ENCODE results near the gene STMN3. TPM values are rescaled to one million over a fixed set of nuclear protein-coding genes. Genes with fewer than 3 reads are reported as not detected.
"Not testable (repeated sequence)": the region's sequence is repeated elsewhere in the genome, so short reads cannot be mapped to it uniquely, and the experiment has no call there.

The STMN3 gene
- total RNA-seq, 1 donor from 2014 or later, result 7.2 TPM

DNA sequence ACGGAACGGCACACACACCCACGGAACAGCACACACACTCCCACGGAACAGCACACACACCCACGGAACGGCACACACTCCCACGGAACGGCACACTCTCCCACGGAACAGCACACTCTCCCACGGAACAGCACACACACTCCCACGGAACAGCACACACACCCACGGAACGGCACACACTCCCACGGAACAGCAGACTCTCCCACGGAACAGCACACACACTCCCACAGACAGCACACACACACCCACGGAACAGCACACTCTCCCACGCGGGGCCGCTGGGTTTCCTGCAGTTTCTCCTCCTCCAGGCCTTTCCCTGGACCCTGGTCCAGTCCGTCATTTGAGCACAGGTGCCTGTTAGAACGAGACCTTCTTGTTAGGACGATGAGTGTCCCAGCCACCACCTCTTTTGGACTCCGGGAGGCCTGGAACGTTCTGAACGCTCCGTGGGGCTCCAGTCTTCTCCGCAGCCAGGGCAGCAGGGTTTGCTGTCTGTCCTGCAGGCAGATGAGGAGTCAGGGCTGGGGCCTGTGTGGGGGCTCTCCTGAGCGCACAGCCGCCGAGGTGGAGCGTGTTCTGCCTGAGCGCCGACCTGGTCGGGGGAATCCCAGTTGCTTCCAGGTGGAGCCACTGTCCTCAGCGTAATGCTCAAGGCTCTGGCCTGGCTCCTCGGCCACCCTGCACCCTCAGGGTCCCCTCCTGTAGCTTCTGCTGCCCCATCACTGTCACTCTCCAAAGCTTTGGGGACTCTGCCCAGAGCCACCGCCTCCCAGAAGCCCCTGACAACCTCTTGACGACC lies 25.6 kb upstream of the STMN3 start:
- DNase-seq (ENCODE audit: low read depth, low spot score), result no peak

DNA sequence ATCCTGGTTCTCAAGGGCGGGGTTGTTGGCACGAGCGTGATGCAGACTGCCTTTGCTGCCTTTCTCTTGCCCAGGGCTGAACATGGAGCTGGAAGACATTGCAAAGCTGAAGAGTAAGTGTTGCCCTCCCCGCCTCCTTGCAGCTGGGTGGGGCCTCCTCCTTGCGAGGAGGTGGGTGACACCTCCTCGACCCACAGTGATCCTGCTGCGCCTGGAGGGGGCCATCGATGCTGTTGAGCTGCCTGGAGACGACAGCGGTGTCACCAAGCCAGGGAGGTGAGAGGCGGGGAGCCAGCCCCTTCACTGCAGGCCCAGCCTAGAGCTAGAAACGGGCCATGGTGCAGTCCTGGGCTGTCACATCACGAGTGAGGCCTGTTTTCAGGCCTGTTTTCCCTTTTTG lies 24.8 kb upstream of the STMN3 start:
- DNase-seq (ENCODE audit: low read depth, low spot score), result no peak

DNA sequence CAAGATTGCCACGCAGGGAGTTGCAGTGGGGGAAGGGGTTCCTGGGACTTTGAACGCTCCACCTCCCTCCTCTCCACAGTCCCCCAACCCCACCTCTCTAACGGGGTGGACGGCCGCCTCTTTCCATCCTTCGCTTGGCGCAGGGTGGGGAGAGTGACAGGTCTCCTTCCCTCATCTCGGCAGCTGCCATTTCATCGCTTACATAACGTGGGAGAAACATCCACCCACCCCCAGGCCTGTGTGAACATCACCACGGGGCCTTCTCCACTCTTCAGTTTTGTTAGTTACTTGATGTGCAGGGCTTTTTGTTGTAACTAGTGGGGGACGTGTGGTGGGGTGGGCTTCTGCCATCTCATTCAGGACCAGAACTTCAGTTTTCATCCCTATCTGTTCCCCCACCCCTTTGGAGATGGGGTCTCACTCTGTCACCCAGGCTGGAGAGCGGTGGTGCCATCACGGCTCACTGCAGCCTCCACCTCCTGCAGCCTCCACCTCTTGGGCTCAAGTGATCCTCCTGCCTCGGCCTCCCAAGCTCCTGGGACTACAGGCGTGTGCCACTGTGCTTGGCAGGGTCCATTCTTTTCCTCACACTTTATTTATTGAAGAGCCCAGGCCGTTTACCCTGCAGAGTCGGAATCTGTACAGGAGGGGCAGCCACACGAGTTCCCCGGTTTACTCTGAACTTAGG lies 22.6 kb upstream of the STMN3 start:
- DNase-seq (ENCODE audit: low read depth, low spot score), result no peak

DNA sequence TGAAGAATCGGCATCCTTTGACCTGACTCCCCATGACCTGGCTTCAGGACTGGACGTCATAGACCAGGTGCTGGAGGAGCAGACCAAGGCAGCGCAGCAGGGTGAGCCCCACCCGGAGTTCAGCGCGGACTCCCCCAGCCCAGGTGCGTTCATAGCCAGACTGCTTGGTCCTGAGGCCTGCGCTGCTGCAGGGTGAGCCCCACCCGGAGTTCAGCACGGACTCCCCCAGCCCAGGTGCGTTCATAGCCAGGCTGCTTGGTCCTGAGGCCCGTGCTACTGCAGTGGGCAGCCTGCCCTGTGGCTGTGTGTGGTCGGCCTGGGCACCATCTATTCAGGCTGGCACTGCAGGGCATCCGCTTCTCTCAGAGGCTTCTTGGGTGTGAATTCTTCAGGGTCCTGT lies 20.7 kb upstream of the STMN3 start:
- DNase-seq (ENCODE audit: low read depth, low spot score), result no peak

DNA sequence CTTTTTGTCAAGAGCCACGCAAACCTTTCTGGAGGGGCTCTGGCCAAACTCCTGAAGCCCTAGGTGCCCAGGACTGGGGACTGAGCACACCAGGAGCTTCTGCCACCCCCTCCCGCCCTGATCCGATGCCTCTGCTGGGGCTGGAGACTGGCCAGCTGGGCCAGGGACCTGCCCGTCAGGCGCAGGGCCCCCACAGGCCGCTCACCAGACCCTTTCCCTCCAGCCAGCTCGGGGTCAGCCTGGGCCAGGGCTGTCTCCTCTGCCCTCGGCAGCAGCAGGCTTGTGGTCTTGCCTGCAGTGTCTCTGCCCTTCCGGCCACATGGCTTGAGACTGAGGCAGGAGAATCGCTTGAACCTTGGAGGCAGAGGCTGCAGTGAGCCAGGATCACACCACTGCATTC lies 19.4 kb upstream of the STMN3 start:
- no peak for DNase-seq (ENCODE audit: low read depth, low spot score)

DNA sequence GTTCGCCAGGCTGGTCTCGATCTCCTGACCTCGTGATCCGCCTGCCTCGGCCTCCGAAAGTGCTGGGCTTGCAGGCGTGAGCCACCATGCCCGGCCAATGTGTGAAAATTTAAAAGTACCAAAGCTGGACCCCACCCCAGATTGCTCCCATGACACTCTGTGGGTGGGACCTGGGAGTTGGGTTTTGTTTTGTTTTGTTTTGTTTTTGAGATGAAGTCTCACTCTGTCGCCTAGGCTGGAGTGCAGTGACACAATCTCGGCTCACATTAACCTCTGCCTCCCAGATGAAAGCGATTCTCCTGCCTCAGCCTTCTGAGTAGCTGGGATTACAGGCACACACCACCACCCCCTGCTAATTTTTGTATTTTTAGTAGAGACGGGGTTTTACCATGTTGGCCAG lies 18.5 kb upstream of the STMN3 start:
- not testable (repeated sequence) for DNase-seq (ENCODE audit: low read depth, low spot score)

DNA sequence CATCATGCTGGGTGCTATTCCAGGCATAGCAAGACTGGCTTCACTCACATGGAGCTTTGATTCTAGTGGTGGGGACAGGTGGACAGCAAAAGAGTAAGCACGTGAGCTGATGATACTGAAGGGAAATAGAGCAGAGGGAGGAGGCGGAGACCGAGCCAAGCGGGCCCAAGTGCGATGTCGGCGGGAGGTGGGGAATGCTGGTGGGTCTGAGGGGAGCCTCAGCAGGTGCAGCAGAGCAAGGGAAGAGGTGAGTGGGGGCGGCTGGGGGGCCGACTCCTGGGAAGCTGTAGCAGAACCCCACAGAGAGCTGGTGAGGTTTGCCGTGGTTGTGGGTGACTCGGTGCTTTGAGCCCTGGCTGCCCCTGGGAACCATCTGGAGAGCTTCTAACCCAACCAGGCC lies 15.1 kb upstream of the STMN3 start:
- no peak for DNase-seq (ENCODE audit: low read depth, low spot score)

DNA sequence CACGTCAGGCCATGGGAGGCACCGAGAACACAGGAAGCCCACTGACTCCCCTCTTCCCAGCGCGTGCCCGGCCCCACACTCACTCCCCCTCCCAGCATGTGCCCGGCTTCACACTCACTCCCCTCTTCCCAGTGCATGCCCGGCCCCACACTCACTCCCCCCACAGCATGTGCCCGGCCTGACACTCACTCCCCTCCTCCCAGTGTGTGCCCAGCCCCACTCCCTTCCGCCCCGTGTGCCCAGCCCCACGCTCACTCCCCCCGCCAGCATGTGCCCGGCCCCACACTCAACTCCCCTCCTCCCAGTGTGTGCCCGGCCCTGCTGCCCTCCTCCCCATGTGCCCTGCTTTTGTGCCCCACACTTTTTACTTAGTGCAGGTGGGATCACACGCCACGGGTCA lies 14.6 kb upstream of the STMN3 start:
- no peak for DNase-seq (ENCODE audit: low read depth, low spot score)

DNA sequence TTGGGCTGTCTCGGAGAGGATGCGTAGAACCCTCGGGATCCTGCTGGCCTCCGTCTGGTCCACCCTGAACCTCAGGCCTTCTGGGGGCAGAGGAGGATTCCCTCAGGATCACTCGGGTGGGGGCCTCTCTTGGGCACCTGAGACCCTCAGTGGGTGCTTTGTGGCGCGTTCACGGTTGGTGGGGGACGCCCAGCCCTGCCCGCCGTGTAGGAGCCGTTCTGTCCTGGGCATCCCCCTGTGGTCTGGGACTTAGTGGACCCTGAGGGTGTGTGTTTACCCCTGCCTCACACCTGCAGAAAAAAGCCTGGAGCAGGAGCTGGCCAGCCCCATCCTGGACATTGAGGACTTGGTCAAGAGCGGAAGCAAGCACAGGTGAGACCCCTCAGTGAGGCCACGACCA lies 12.5 kb upstream of the STMN3 start:
- DNase-seq (ENCODE audit: low read depth, low spot score), result no peak

DNA sequence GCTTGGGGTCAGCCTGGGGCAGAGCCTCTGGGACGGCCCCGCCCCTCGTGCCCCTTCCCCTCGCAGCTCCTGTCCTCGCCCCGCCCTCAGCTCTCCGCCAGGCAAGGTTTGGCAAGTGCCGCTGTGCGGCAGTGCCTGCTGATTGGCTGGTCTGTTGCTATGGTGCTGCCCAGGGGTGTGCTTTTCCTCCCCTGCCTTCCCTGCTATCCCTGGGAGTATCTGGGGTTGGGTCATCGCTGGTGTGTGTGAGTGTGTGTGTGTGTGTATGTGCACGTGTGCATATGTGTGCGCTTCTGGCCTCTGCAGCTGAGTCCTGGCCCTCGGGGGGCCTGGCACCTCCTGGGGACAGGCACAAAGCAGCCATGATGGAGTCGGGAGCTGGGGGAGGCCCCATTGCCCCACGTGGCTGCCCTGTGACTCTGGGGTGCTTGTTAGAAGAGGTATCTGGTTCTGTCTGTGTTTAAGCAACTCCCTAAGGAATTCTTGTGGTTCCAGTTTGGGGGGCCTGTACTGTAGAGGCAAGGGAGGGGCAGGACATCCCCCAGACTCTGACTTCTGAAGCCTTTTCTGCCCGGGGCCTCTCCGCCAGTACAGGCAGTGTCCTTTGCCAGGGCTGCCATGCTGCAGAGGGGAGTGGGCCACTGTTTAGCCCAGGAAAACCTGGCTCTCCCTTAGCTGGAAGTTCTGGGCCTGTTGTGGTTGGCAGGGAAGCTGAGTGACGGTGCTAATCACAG lies 11.8 kb upstream of the STMN3 start:
- no peak for DNase-seq (ENCODE audit: low read depth, low spot score)

DNA sequence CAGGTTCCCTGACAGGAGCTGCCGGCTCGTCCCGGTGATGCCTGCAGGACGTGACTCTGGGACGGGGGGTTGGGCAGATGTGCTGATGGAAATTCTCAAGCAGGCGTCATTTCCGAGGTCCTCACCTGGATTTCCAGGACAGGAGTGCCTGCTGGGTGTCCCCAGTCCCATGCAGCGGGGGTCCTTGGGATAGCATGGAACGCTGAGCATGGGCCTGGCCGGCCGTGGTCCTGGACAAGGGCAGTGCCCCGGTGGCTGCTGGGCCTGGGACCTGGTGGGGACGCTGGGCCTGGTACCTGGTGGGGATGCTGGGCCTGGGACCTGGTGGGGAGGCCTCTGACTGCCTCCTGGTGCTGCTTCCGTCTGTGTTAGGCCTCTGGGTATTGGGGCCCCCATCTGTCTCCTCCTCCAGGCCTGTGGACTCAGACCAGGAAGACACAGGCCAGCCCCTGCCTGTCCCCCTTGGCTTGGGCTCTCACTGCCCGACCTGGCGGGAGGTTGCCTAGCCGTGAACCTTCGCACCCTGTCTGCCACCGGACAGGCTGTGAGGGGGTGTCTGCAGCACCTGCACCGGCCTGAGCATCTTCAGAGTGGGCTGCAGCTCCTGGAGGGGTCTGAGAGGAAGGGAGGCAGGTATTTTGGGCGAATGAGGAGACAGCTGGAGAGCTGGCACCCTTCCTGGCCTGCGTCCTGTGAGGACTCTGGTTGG lies 11.1 kb upstream of the STMN3 start:
- no peak for DNase-seq (ENCODE audit: low read depth, low spot score)

DNA sequence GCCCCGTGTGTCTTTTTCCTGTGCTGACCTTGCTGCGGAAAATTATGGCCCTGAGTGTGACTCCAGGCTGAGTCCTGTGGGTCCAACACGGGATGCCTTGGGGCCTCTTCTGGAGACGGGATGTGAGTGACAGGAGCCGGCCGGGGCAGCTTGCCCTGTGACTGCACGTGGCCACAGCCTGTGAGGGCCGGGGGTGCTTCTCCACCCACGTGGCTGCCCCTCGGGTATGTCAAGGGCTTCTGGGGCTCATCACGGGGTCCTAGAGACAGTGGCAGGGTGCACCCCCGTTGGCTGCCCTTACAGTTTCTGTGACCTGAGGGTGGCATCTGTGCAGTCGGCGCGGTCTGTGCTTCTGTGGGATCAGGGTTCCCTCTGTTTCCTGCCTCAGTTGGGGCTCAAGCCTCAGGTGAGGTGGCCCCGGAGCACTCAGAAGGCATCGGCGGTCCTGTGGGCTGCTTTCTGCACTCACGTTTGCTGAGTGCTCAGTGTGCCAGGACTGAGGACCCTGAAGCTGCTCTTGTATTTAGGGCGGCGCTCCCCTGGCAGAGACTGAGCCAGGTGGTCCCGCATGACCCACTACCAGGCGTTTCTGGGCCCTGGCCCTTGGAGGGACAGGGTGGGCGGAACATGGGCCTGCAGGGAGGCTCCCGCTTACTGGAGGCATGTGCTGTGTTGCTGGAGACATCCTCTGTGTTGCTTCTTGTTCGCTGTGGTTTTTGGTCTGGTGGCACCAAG lies 10.3 kb upstream of the STMN3 start:
- no peak for DNase-seq (ENCODE audit: low read depth, low spot score)

DNA sequence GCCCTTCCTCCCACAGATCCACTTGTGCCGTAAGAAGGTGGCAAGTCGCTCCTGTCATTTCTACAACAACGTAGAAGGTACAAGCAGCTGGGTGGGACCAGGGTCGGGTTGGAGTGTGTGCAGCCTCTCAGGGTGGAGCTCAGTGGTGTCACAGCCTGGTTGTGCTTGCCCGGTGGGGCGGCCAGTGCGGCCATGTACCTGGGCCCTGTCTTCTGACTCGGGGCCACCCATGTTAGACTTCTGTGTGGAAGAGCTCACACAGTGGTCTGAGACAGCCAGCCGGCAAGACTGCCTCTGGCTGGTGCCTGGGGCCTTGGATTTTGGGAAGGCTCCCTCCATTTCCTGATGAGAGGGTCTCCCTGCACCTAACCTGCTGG lies 9.6 kb upstream of the STMN3 start:
- no peak for DNase-seq (ENCODE audit: low read depth, low spot score)

DNA sequence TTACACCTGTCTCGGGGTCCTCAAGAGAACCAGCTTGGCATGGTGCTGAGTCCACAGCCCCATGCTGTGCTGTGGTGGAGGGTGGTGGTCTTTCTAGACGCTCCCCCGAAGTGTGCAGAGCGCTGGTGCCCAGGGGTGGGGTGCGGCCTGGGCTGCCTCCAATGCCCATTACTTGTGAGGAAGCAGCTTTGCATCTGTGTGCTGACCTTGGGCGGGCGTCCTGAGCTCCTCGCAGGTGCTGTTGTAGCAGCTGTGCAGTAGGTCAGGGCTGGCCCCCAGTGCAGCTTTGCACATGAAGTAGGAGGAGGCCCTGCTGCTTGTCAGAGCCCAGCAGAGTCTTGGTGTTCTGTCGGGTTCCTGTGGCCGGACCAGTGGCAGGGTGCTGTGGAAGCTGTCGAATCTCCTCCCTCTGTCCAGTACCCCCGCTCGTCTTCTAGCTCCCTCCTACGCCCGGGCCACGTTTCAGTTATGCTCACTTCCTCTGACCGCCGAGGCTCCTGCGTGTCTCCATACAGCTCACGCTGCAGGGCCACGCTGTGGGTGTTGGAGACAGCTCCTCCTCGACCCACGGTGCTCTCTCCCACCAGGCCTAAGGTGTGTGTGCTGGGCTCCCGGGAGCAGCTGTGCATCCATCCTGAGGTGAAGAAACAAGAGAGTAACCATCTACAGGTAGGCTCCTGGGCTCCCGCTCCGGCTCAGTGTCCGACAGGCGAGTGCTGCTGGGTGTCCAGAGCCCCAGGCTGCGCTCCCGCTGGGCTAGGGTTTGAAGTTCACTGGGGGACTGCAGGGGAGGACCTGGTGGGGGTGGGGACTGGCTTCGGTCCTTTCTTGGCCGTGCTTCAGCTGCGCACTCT lies 9.0 kb upstream of the STMN3 start:
- no peak for DNase-seq (ENCODE audit: low read depth, low spot score)

DNA sequence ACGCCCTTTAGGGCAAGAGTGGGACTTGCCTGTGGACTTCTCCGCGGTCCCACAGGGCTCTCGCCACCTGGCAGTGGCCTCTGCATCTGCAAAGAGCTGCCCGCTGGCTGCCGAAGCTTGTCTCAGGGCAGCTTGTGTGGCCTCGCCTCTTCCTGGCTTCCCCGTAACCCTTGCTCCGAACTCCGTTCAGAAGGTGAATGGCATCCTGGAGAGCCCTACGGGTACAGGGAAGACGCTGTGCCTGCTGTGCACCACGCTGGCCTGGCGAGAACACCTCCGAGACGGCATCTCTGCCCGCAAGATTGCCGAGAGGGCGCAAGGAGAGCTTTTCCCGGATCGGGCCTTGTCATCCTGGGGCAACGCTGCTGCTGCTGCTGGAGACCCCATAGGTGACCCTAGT lies 7.9 kb upstream of the STMN3 start:
- no peak for DNase-seq (ENCODE audit: low read depth, low spot score)

DNA sequence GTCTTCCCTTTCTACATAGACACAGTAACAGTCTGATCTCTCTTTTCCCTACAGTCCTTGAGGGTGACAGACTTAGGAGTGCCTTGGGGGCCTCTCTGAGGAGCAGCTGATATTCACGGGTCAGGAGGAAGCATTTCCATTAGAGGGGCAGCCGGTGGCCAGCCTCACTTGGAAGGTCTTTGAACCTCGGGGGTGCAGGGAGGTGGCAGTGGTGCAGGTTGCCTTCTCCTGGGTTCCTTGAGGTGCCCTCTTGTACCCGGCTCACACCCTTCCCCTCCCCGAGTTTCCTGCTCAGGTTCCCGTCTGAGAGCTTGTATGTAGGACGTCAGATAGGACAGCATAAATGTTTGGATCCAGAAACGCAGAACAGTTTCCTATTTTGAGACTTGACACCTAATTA lies 7.4 kb upstream of the STMN3 start:
- no peak for DNase-seq (ENCODE audit: low read depth, low spot score)

DNA sequence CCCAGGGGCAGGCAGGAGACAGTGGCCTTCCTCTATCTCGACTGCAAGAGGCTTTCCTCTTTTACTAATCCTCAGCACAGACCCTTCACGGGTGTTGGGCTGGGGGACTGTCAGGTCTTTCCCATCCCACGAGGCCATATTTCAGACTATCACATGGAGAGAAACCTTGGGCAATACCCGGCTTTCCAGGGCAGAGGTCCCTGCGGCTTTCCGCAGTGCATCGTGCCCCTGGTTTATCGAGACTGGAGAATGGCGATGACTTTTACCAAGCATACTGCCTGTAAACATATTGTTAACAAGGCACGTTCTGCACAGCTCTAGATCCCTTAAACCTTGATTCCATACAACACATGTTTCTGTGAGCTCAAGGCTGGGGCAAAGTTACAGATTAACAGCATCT lies 7.0 kb upstream of the STMN3 start:
- not testable (repeated sequence) for DNase-seq (ENCODE audit: low read depth, low spot score)

DNA sequence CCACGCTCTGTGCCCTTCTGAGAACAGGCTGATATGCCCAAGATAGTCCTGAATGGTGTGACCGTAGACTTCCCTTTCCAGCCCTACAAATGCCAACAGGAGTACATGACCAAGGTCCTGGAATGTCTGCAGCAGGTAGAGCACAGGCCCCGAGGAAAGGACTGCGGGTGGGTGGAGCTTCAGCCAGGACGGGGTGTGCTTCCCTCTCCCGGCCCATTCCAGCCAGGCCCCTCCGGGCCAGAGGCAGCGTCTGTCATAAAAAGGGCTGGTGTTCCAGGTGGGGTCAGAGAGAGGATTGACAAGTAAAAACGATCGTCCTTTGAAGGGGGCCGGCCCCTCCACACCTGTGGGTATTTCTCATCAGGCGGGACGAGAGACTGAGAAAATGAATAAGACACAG lies 6.1 kb upstream of the STMN3 start:
- no peak for DNase-seq (ENCODE audit: low read depth, low spot score)

DNA sequence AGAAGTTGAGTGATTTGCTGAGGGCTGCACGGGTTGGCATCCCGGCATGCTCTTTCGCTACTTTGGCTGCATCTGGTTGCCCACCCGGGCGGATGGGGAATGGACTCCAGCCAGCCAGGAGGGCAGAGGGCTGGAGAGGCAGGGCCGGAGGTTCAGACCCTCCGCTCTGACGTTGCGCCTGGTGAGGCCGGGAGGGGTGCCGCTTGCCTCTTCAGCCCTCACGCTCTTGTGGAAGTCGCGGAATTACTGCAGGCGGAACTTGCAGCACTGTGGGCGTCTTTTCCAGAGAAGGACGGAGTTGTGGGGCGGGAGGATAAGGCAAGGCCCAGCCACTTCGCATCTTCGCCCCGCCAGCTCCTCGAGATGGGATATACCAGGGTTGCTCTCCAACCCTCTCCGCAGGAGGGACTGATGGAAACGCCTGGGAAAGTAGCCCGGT lies 5.5 kb upstream of the STMN3 start:
- DNase-seq (ENCODE audit: low read depth, low spot score), result no peak
